Tibial artery (tissue), 4 donors: ENCODE data around the gene BRD7.

Experiments
- DNase-seq, 2 donors: peaks; one replicate each; pipeline ENCODE4 v3.0.0-alpha.2; 2019
- H3K27ac ChIP-seq, 2 donors: fragments of 200-600 bp; sonication (generic) in 1 of 2; 1 replicate in 1 of 2; 2 replicates in 1 of 2; pipeline ENCODE4 v1.5.1; 2018 to 2019; ENCODE audit warnings: mild to moderate bottlenecking in 1 of 2
- H3K27me3 ChIP-seq, 2 donors: fragments of 200-600 bp; sonication (generic) in 1 of 2; one replicate each; pipeline versions ENCODE4 v1.5.1 to v1.6.0; 2016 to 2019
- H3K36me3 ChIP-seq, 3 donors: fragments of 200-600 bp; sonication (generic) in 2 of 3; one replicate each; pipeline ENCODE4 v1.5.1; 2016 to 2019; ENCODE audit warnings: mild to moderate bottlenecking in 2 of 3
- H3K4me1 ChIP-seq, 4 donors: fragments of 200-600 bp; sonication (generic) in 2 of 4; 1 replicate in 3 of 4; 2 replicates in 1 of 4; pipeline ENCODE4 v1.5.1; 2016 to 2019
- H3K4me3 ChIP-seq, 2 donors: fragments of 200-600 bp; sonication (generic) in 1 of 2; 1 replicate in 1 of 2; 2 replicates in 1 of 2; pipeline ENCODE4 v1.5.1; 2018 to 2019; ENCODE audit warnings: mild to moderate bottlenecking in 2 of 2
- H3K9me3 ChIP-seq, 3 donors: fragments of 200-600 bp; sonication (generic) in 1 of 3; one replicate each; pipeline ENCODE4 v1.5.1; 2016 to 2019
- intact Hi-C: fragments of 100-400 bp; cut with DNase I; formaldehyde crosslinking; loops from one replicate; pipeline ENCODE4 v1.15.0; 2023; ENCODE audit warnings: low total_unique reads
- TF ChIP-seq, protein P1 (sequence below), 2 experiments: fragments of 200-600 bp in 1 of 2; fragments of 450-650 bp in 1 of 2; IDR thresholded peaks; one replicate each; pipeline ENCODE4 v1.5.1; 2017 to 2019; ENCODE audit warnings: antibody characterized with exemption in 2 of 2, mild to moderate bottlenecking in 1 of 2, moderate library complexity in 1 of 2

BRD7 gene

DNA sequence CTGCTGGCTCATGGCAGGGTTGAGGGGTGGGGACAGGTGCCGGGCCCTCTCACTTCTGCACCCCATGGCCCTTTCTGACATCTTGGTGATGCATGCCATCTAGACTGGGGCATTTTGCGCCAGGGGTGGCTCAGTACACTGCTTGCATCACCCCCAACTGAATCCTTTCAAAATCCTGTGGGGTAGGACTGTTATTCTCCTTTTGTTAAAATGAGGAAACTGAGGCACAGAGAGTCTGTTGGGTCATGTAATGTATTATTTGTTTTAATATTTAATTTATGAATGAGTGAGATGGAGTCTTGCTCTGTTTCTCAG lies 92.5 kb downstream of the BRD7 start:
- intact Hi-C loops, result no loop called here
- Histone ChIP-seq H3K27ac (no peak overlapping the region), H3K27me3 (no peaks in the 10 kb centered on the region), H3K9me3 (no peaks in the 10 kb centered on the region), H3K4me1 (no peaks in the 10 kb centered on the region), H3K4me3 (no peak overlapping the region), H3K36me3 (no peaks in the 10 kb centered on the region)
- no peak for DNase-seq
- TF ChIP-seq, protein P1, sequence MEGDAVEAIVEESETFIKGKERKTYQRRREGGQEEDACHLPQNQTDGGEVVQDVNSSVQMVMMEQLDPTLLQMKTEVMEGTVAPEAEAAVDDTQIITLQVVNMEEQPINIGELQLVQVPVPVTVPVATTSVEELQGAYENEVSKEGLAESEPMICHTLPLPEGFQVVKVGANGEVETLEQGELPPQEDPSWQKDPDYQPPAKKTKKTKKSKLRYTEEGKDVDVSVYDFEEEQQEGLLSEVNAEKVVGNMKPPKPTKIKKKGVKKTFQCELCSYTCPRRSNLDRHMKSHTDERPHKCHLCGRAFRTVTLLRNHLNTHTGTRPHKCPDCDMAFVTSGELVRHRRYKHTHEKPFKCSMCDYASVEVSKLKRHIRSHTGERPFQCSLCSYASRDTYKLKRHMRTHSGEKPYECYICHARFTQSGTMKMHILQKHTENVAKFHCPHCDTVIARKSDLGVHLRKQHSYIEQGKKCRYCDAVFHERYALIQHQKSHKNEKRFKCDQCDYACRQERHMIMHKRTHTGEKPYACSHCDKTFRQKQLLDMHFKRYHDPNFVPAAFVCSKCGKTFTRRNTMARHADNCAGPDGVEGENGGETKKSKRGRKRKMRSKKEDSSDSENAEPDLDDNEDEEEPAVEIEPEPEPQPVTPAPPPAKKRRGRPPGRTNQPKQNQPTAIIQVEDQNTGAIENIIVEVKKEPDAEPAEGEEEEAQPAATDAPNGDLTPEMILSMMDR (IDR thresholded peaks at IDR 0.05), result no peak

DNA sequence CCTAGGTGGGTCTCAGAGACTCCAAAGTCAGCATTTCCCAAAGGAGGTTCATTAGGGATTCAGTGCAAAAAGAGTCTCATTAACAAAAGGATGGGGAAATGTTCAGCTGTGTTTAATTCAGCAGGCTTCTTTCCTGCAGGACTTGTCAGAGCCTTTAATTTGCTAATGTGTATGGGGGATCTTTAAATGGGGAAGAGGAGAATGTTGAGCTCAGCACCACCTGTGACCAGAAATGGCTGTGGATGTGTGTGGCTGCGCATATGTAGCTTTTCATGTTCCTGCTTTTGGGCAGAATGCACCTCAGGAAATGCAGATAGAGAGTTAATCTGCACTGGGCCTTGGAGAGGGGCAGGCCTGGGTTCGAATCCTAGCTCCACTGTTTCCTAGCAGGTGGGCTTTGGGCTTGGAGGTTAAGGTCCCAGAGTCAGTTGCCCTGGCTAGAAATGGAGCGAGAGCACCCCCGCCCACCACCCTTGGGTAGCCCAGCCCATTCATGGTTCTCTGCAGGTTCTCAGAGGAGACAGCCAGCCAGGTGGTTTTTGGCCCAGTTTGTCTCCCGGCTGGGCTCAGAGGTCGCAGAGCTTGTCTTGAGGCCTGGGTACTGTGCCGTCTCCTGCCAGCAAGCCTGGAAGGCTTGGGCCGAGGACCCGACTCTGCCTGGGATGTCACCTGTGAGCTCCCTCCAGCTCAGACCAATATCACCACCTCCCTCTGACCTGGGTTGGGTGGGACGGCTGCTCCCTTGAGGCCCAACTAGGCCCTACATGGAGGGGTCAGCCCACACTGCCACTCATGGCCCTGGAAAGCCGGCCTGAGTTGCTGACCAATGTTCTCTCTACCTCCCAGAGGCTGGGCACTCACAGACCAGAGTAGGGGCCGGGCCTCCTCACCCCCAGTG lies 93.1 kb downstream of the BRD7 start:
- Histone ChIP-seq H3K27me3 (no peaks in the 10 kb centered on the region), H3K4me3 (no peak overlapping the region), H3K4me1 (no peaks in the 10 kb centered on the region), H3K9me3 (no peaks in the 10 kb centered on the region), H3K36me3 (no peaks in the 10 kb centered on the region), H3K27ac (no peak overlapping the region)
- intact Hi-C loops, result no loop called here
- TF ChIP-seq, protein P1 (IDR thresholded peaks at IDR 0.05), result no peak
- DNase-seq, result no peak

DNA sequence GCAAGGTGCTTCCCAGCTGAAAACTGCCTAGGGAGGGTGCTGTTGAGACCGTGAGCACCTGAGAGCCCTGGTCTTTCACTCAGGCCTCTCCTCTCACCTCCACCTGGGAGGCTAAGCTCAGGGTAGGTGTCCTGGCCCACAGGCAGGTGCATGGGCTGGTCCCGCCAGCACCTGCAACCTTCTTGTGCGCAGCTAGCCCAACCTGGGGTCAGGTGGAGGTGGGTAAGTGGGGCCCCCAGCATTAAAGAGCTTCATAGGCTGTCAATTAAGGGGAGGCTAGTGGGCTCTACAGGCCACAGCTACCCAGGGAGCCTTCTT lies 93.7 kb downstream of the BRD7 start:
- H3K36me3 ChIP-seq, result no peaks in the 10 kb centered on the region
- no peaks in the 10 kb centered on the region for H3K9me3 ChIP-seq
- TF ChIP-seq, protein P1 (IDR thresholded peaks at IDR 0.05), result no peak
- H3K4me1 ChIP-seq, result no peaks in the 10 kb centered on the region
- intact Hi-C loops, result no loop called here
- no peaks in the 10 kb centered on the region for H3K27me3 ChIP-seq
- peak overlapping the region; percentile 25 to 26 for H3K4me3 ChIP-seq
- no peak overlapping the region for H3K27ac ChIP-seq
- DNase-seq, result no peak

DNA sequence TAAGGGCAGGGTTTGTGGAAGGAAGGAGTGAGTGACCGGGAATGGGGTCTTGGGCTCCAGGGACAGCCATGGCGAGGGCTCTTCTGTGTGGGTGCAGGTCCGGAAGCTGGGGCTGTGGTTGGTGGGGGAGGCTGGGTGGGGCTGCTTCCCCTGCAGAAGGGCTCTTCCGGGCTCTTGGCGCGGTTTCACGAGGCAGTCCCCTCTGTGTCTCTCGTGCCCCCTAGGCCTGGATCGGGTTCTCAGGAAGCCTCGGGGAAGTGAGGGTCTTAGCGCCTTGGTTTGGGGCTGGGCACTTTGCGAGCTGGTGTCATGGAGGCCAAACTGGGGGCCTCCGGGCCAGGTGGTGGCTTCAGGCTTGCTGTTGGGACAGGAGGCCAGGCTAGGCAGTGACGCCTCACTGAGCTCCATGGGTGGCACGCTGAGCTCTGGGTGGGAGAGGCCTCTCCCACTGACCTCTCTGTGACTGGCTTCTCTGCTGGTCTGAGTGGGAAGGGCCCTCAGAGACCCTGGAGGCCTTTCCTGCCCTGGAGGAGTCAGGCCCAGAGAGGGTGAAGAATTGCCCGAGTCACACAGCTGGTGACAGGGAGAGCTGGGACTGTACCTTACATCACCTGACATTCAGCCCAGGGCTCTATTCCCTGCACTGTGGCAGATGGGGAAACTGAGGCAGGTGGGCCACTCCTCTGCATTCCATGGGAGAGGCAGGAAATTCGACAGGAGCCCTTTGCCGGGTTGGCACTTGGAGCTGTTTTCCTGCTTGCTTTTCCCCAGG lies 94.3 kb downstream of the BRD7 start:
- Histone ChIP-seq H3K4me3 (peak overlapping the region; percentile 25 to 26), H3K27ac (peak overlapping the region in 1 of 2 donors; percentile 22), H3K4me1 (no peaks in the 10 kb centered on the region), H3K9me3 (no peaks in the 10 kb centered on the region), H3K27me3 (no peaks in the 10 kb centered on the region), H3K36me3 (no peaks in the 10 kb centered on the region)
- DNase-seq, result peak in 1 of 2 donors; percentile 64
- TF ChIP-seq, protein P1 (IDR thresholded peaks at IDR 0.05), result no peak
- intact Hi-C loops, result no loop called here

DNA sequence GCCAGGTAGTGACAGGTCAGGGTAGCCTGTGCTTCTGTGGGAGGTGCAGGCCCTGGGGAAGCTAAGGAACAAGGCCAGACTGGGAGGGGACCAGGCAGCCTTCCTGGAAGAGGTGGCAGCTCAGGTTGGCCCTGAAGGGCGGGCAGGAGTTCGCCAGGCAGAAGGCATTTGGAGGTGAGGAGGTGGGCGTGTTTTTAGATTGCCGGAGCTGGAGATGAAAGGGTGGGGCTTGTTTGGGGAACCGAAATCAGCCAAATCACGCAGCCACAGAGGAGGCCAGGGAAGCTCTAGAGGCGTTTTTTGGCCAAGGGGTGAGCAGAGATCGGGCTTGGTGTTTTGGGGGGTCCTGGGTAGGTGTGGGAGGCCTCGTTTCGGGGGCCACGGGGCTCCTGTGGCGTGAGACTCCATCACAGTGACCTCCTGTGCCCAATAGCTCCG lies 94.9 kb downstream of the BRD7 start:
- intact Hi-C loops, result no loop called here
- Histone ChIP-seq H3K27ac (peak overlapping the region in 1 of 2 donors; percentile 22), H3K9me3 (no peaks in the 10 kb centered on the region), H3K4me1 (no peaks in the 10 kb centered on the region), H3K4me3 (peak overlapping the region; percentile 25 to 26), H3K36me3 (no peaks in the 10 kb centered on the region), H3K27me3 (no peaks in the 10 kb centered on the region)
- DNase-seq, result peak in 1 of 2 donors; percentile 66
- TF ChIP-seq, protein P1 (IDR thresholded peaks at IDR 0.05), result no peak
